SK-N-SH (cell line): ENCODE results near the gene NSD1. TPM values are rescaled to one million over a fixed set of nuclear protein-coding genes. Genes with fewer than 3 reads are reported as not detected.

Experiments used
- CTCF ChIA-PET: fragments of 300-600, 350-600 bp; formaldehyde crosslinking; extraction: SDS; loops from one replicate; lab custom pipeline; 2021; lab: Yijun Ruan, JAX
- POLR2A ChIA-PET: fragments of 350-600 bp; sonication (Branson Sonifier 250); formaldehyde crosslinking; extraction: SDS; loops from one replicate; lab custom pipeline; 2020; ENCODE audit warnings: antibody characterized with exemption, inconsistent platforms; lab: Yijun Ruan, JAX
- DNase-seq: peaks from one replicate; pipeline ENCODE4 v3.0.0; 2012
- H2AFZ ChIP-seq: fragments of 200-600 bp; sonication (generic); 2 replicates; pipeline ENCODE4 v1.8.1; 2016; ENCODE audit warnings: antibody characterized with exemption, mild to moderate bottlenecking, low read depth
- H3F3A ChIP-seq: fragments of 200-600 bp; sonication (generic); replicated peaks from 2 replicates; pipeline ENCODE3; 2016; ENCODE audit warnings: antibody characterized with exemption, mild to moderate bottlenecking; ENCODE audit not compliant: insufficient read depth
- H3K27ac ChIP-seq, 2 experiments: fragments of 200-500 bp in 1 of 2; fragments of 200-600 bp in 1 of 2; sonication (Bioruptor generic) in 1 of 2; sonication (generic), shearing (Covaris generic) in 1 of 2; 2 replicates each; pipeline versions ENCODE4 v1.5.1 to v1.6.1; 2014 to 2016; ENCODE audit warnings: low read depth in 2 of 2, inconsistent platforms in 1 of 2, low read length in 1 of 2, mild to moderate bottlenecking in 1 of 2, mixed read lengths in 1 of 2
- H3K27me3 ChIP-seq: fragments of 200-600 bp; sonication (generic), shearing (Covaris generic); 2 replicates; pipeline ENCODE4 v1.6.1; 2016; ENCODE audit warnings: mixed run types; ENCODE audit not compliant: insufficient read depth
- H3K36me3 ChIP-seq, 2 experiments: fragments of 200-500 bp in 1 of 2; fragments of 200-600 bp in 1 of 2; sonication (Bioruptor generic) in 1 of 2; sonication (generic) in 1 of 2; replicated peaks in 1 of 2; 2 replicates each; pipeline versions ENCODE3 to v1.5.1; 2014 to 2016; ENCODE audit warnings: low read length in 1 of 2, mild to moderate bottlenecking in 1 of 2; ENCODE audit not compliant: insufficient read depth in 2 of 2, control insufficient read depth in 1 of 2
- H3K4me1 ChIP-seq, 2 experiments: fragments of 200-500 bp in 1 of 2; fragments of 200-600 bp in 1 of 2; sonication (Bioruptor generic) in 1 of 2; sonication (generic), shearing (Covaris generic) in 1 of 2; 2 replicates each; pipeline versions ENCODE4 v1.5.1 to v1.6.1; 2014 to 2016; ENCODE audit warnings: low read depth in 1 of 2, low read length in 1 of 2, mixed run types in 1 of 2; ENCODE audit not compliant: insufficient read depth in 2 of 2, control insufficient read depth in 1 of 2
- H3K4me2 ChIP-seq: fragments of 200-600 bp; sonication (generic), shearing (Covaris generic); 2 replicates; pipeline ENCODE4 v1.6.1; 2017; ENCODE audit warnings: mixed run types
- H3K4me3 ChIP-seq, 2 experiments: fragments of 200-500 bp in 1 of 2; fragments of 200-600 bp in 1 of 2; sonication (Bioruptor generic) in 1 of 2; sonication (generic), shearing (Covaris generic) in 1 of 2; 2 replicates each; pipeline versions ENCODE4 v1.5.1 to v1.8.1; 2014 to 2016; ENCODE audit warnings: low read depth in 2 of 2, inconsistent platforms in 1 of 2, low read length in 1 of 2, mild to moderate bottlenecking in 1 of 2, mixed read lengths in 1 of 2, moderate library complexity in 1 of 2
- H3K79me2 ChIP-seq: fragments of 200-600 bp; sonication (generic); 2 replicates; pipeline ENCODE4 v1.8.1; 2017; ENCODE audit warnings: mild to moderate bottlenecking; ENCODE audit not compliant: insufficient read depth
- H3K9ac ChIP-seq: fragments of 200-600 bp; sonication (generic); 2 replicates; pipeline ENCODE4 v1.6.1; 2017; ENCODE audit warnings: mixed run types
- H3K9me2 ChIP-seq: fragments of 200-600 bp; sonication (generic); 2 replicates; pipeline ENCODE4 v1.6.1; 2017; ENCODE audit warnings: mixed run types
- H3K9me3 ChIP-seq: fragments of 200-600 bp; sonication (generic); 2 replicates; pipeline ENCODE4 v1.6.1; 2017; ENCODE audit warnings: mixed run types, mild to moderate bottlenecking, moderate library complexity
- H4K20me1 ChIP-seq: fragments of 200-600 bp; sonication (generic); 2 replicates; pipeline ENCODE4 v1.6.1; 2017; ENCODE audit warnings: mild to moderate bottlenecking, mixed run types; ENCODE audit not compliant: insufficient read depth
- CHD2 ChIP-seq: fragments of 150-350 bp; IDR thresholded peaks from 2 replicates; pipeline ENCODE4 v1.6.1; 2018; ENCODE audit warnings: low read length; ENCODE audit not compliant: partially characterized antibody
- CTCF ChIP-seq: fragments of 200-600 bp; sonication (generic); IDR thresholded peaks from 2 replicates; pipeline ENCODE4 v1.6.1; 2017; ENCODE audit warnings: antibody characterized with exemption, mild to moderate bottlenecking, moderate library complexity
- EZH2phosphoT487 ChIP-seq: fragments of 200-600 bp; sonication (generic); IDR thresholded peaks from 2 replicates; pipeline ENCODE4 v1.6.1; 2017; ENCODE audit warnings: low read depth, mixed run types, mild to moderate bottlenecking, antibody characterized with exemption, moderate library complexity, borderline replicate concordance
- FOSL2 ChIP-seq: IDR thresholded peaks from 2 replicates; pipeline ENCODE4 v1.4.0; 2012; ENCODE audit warnings: low read depth, mild to moderate bottlenecking, moderate library complexity, borderline replicate concordance
- FOXM1 ChIP-seq: IDR thresholded peaks from 2 replicates; pipeline ENCODE4 v1.4.0; 2012; ENCODE audit warnings: low read depth, mild to moderate bottlenecking
- GABPA ChIP-seq: IDR thresholded peaks from 2 replicates; pipeline ENCODE4 v1.4.0; 2012; ENCODE audit warnings: low read depth, mild to moderate bottlenecking
- SMC3 ChIP-seq: IDR thresholded peaks from 2 replicates; pipeline ENCODE4 v1.6.1; 2012; ENCODE audit warnings: low read depth, low read length, improper control_type of control experiment
- TCF12 ChIP-seq: IDR thresholded peaks from 2 replicates; pipeline ENCODE4 v1.4.0; 2012
- USF1 ChIP-seq: IDR thresholded peaks from 2 replicates; pipeline ENCODE4 v1.4.0; 2012; ENCODE audit warnings: low read depth, borderline replicate concordance
- USF2 ChIP-seq: fragments of 150-350 bp; IDR thresholded peaks from 2 replicates; pipeline ENCODE4 v1.6.1; 2017; ENCODE audit warnings: antibody characterized with exemption, low read length, low read depth, borderline replicate concordance
- WGBS: methylation state at CpG from one replicate; pipeline ENCODE4 v1.1.6; 2017; ENCODE audit warnings: low lambda C conversion rate; 5-methylcytosine and 5-hydroxymethylcytosine counted together
- polyA plus RNA-seq, 3 experiments: library from polyadenylated mRNA; depleted of rRNA; stranded (reverse); fragments of >200 nt; gene quantifications; 2 replicates each; pipeline ENCODE4 v1.2.3, GENCODE V29; 2012
- TF ChIP-seq, protein P1 (sequence below): IDR thresholded peaks from 2 replicates; pipeline ENCODE4 v1.4.0; 2012; ENCODE audit warnings: low read depth, borderline replicate concordance

Gene NSD1
- polyA plus RNA-seq, 1 of the 3 experiments (the other 2 are of a cell fraction): 6.7 TPM

DNA sequence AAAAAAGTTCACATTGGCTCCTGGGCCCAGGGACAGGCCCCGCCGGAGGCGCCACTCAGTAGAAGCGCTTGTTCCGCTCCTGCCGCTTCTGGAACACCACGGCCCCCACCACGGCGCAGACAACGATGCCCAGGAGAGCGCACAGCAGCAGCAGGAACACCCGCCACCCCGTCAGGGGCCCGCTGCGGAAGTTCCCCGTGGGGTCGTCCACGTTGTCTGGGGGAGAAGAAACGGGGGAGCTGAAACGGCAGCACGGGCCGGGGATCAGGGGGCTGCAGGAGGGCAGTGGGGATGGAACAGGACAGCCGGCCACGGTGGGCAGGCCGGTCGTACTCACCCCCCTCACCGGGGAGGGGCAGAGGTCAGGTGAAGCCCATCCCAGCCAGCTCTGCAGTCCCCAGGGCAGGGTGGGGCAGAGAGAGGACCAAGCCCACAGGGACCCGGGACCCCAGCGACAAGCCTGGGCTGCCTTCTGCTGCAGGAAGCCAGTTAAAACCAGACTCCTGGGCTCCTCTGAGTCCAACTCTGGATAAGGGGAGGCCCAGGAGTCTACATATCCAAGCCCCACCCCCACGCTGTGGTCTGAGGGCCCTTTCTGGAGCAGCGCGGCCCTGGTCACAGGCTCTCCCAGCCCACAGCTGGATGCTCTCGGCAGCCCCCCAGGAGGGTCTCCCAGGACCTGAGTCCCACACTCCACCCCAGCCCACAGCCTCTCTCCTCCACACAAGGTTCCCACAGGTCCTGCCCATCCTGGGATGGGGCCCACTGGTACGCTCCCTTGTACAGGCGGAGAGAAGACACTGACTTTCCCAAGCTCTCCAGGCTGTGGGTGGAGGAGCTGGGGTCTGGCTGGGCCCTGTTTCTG lies 198.7 kb downstream of the NSD1 start (continued):
- TF ChIP-seq, protein P1, sequence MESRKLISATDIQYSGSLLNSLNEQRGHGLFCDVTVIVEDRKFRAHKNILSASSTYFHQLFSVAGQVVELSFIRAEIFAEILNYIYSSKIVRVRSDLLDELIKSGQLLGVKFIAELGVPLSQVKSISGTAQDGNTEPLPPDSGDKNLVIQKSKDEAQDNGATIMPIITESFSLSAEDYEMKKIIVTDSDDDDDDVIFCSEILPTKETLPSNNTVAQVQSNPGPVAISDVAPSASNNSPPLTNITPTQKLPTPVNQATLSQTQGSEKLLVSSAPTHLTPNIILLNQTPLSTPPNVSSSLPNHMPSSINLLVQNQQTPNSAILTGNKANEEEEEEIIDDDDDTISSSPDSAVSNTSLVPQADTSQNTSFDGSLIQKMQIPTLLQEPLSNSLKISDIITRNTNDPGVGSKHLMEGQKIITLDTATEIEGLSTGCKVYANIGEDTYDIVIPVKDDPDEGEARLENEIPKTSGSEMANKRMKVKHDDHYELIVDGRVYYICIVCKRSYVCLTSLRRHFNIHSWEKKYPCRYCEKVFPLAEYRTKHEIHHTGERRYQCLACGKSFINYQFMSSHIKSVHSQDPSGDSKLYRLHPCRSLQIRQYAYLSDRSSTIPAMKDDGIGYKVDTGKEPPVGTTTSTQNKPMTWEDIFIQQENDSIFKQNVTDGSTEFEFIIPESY: no peak
- TF ChIP-seq CTCF (no peak), USF2 (no peak), FOXM1 (no peak), FOSL2 (no peak), EZH2phosphoT487 (no peak)

GRCh38 chr5:177332896-177333260 lies 199.3 kb downstream of the NSD1 start:
- TF ChIP-seq USF1: no peak
- no peak for TF ChIP-seq SMC3
- no peak for TF ChIP-seq TCF12
- TF ChIP-seq CHD2: no peak
- TF ChIP-seq GABPA: no peak
- Histone ChIP-seq H3K9me3 (no peaks in the 10 kb centered on the region), H2AFZ (no peak overlapping the region), H3K27me3 (no peaks in the 10 kb centered on the region), H3K36me3 (peaks cover 3 to 82% of the 10 kb centered on the region in 2 experiments), H3K27ac (no peak overlapping the region), H3K4me1 (no peaks in the 10 kb centered on the region), H3K9me2 (no peaks in the 10 kb centered on the region), H4K20me1 (no peaks in the 10 kb centered on the region), H3F3A (no peaks in the 10 kb centered on the region), H3K9ac (no peak overlapping the region), H3K4me2 (no peak overlapping the region), H3K4me3 (no peak overlapping the region), H3K79me2 (no peaks in the 10 kb centered on the region; the same call in none of the 2 replicates)
- no peak for DNase-seq
- POLR2A ChIA-PET: no interaction called here
- 94% methylated on average over 12 of the region's 13 CpGs for WGBS
- CTCF ChIA-PET: interaction anchor here (1.0 to 4.4 kb wide), 3 partner anchors 12 to 23 kb away, joined by 4 to 23 read pairs (median 5); no protein-coding TSS in a partner anchor
